HG03521 (cell line): ENCODE data around the gene PVRIG.
"Not testable (repeated sequence)": the region's sequence is repeated elsewhere in the genome, so short reads cannot be mapped to it uniquely, and the experiment has no call there.

Experiments used
- ATAC-seq: cut with Tn5 transposase; IDR thresholded peaks from one replicate; pipeline ENCODE4 v1.9.1; 2021; ENCODE audit warnings: mild to moderate bottlenecking, moderate library complexity; ENCODE audit not compliant: unreplicated experiment

PVRIG gene

GRCh38 chr7:100224891-100225290 lies 5.1 kb downstream of the PVRIG start:
- not testable (repeated sequence) for ATAC-seq

GRCh38 chr7:100234660-100235317 lies 15.0 kb downstream of the PVRIG start:
- ATAC-seq = not testable (repeated sequence)

GRCh38 chr7:100239975-100240374 lies 20.2 kb downstream of the PVRIG start:
- not testable (repeated sequence) for ATAC-seq

GRCh38 chr7:100243385-100243784 lies 23.6 kb downstream of the PVRIG start:
- not testable (repeated sequence) for ATAC-seq

- not testable (repeated sequence) for ATAC-seq
These were observed 25.3 kb downstream of the PVRIG start for GRCh38 chr7:100244988-100245605.

- not testable (repeated sequence) for ATAC-seq
These were observed 26.5 kb downstream of the PVRIG start for GRCh38 chr7:100246121-100246864.

- not testable (repeated sequence) for ATAC-seq
These were observed 27.1 kb downstream of the PVRIG start for GRCh38 chr7:100246865-100247137.

GRCh38 chr7:100247152-100247757 lies 27.5 kb downstream of the PVRIG start:
- no peak for ATAC-seq

- ATAC-seq = no peak
These were observed 28.7 kb downstream of the PVRIG start for GRCh38 chr7:100248483-100248882.

GRCh38 chr7:100257017-100257416 lies 37.3 kb downstream of the PVRIG start:
- no peak for ATAC-seq

GRCh38 chr7:100259984-100260383 lies 40.2 kb downstream of the PVRIG start:
- not testable (repeated sequence) for ATAC-seq

- not testable (repeated sequence) for ATAC-seq
These were observed 43.1 kb downstream of the PVRIG start for GRCh38 chr7:100262896-100263295.

- not testable (repeated sequence) for ATAC-seq
These were observed 44.5 kb downstream of the PVRIG start for GRCh38 chr7:100264223-100264622.

- not testable (repeated sequence) for ATAC-seq
These were observed 45.0 kb downstream of the PVRIG start for GRCh38 chr7:100264669-100265165.

- ATAC-seq = not testable (repeated sequence)
These were observed 46.1 kb downstream of the PVRIG start for GRCh38 chr7:100265851-100266250.

GRCh38 chr7:100266576-100267354 lies 47.0 kb downstream of the PVRIG start:
- ATAC-seq = no peak

- no peak for ATAC-seq
These were observed 47.9 kb downstream of the PVRIG start for GRCh38 chr7:100267648-100268047.

- not testable (repeated sequence) for ATAC-seq
These were observed 49.1 kb downstream of the PVRIG start for GRCh38 chr7:100268882-100269281.

GRCh38 chr7:100269306-100270045 lies 49.7 kb downstream of the PVRIG start:
- ATAC-seq = not testable (repeated sequence)
